Activated CD4-positive, CD25-positive, alpha-beta regulatory T cell treated with anti-CD3 and anti-CD28 coated beads, Interleukin-2, amount 50 U/mL, for 24 hours (primary cell): ENCODE data around the gene TMEM81.

Experiments used
- ATAC-seq, 2 donors: fragments of 150-1000 bp; cut with Tn5 transposase; one replicate each; pipeline ENCODE4 v1.10.0; 2021; ENCODE audit warnings: mild to moderate bottlenecking in 1 of 2, moderate library complexity in 1 of 2

Gene TMEM81

GRCh38 chr1:205084360-205084759 is at the start of gene TMEM81:
TSS of gene TMEM81 (minus strand) at chr1:205084460. CDS start at chr1:205084320, 140 bp downstream.
- no peak for ATAC-seq

- ATAC-seq: no peak
These were observed 49.0 kb upstream of the TMEM81 start for GRCh38 chr1:205133287-205133686.

GRCh38 chr1:205129447-205130029 is 45.3 kb upstream of the TMEM81 start:
- ATAC-seq: no peak

GRCh38 chr1:205128050-205128449 is 43.8 kb upstream of the TMEM81 start:
- no peak for ATAC-seq

- ATAC-seq: no peak
These were observed 43.4 kb upstream of the TMEM81 start for GRCh38 chr1:205127646-205128045.

GRCh38 chr1:205124726-205125125 is 40.5 kb upstream of the TMEM81 start:
- no peak for ATAC-seq

GRCh38 chr1:205122489-205122882 is 38.2 kb upstream of the TMEM81 start:
- no peak for ATAC-seq

GRCh38 chr1:205121660-205122488 is 37.6 kb upstream of the TMEM81 start, which contains the start of gene RBBP5:
TSS of gene RBBP5 (minus strand) at chr1:205121978. CDS start at chr1:205121873, 105 bp downstream.
- ATAC-seq: peak; percentile 99

GRCh38 chr1:205118752-205119151 is 34.5 kb upstream of the TMEM81 start:
- ATAC-seq: no peak

GRCh38 chr1:205111354-205111753 is 27.1 kb upstream of the TMEM81 start:
- peak in 1 of 2 donors; percentile 51 for ATAC-seq

GRCh38 chr1:205109711-205110110 is 25.5 kb upstream of the TMEM81 start:
- no peak for ATAC-seq

GRCh38 chr1:205109269-205109668 is 25.0 kb upstream of the TMEM81 start:
- ATAC-seq: no peak

GRCh38 chr1:205108464-205108863 is 24.2 kb upstream of the TMEM81 start:
- ATAC-seq: no peak

GRCh38 chr1:205107327-205107726 is 23.1 kb upstream of the TMEM81 start:
- no peak for ATAC-seq

- no peak for ATAC-seq
These were observed 18.1 kb upstream of the TMEM81 start for GRCh38 chr1:205102404-205102803.

GRCh38 chr1:205098242-205098641 is 14.0 kb upstream of the TMEM81 start:
- ATAC-seq: no peak

GRCh38 chr1:205095422-205095821 is 11.2 kb upstream of the TMEM81 start:
- no peak for ATAC-seq

- ATAC-seq: no peak
These were observed 6.9 kb upstream of the TMEM81 start for GRCh38 chr1:205091043-205091740.

- no peak for ATAC-seq
These were observed 4.1 kb upstream of the TMEM81 start for GRCh38 chr1:205088341-205088740.

GRCh38 chr1:205082431-205082830 is 1.8 kb downstream of the TMEM81 start:
- ATAC-seq: no peak

GRCh38 chr1:205077934-205078311 is 6.3 kb downstream of the TMEM81 start:
- ATAC-seq: no peak

- ATAC-seq: no peak
These were observed 6.9 kb downstream of the TMEM81 start for GRCh38 chr1:205077158-205077933.

- ATAC-seq: no peak
These were observed 8.0 kb downstream of the TMEM81 start for GRCh38 chr1:205076245-205076761.
